ENCODE measurements around the gene UVRAG.
A peak's percentile ranks its signal among the peaks of the same experiment; 100 is the strongest.

UVRAG gene

GRCh38 chr11:76148231-76148630 lies 333.2 kb downstream of the UVRAG start:
- in situ Hi-C loops (cut with MboI; ENCODE audit: low pct_unique_long_range_greater_than_20kb, low sequenced_read_pairs, unreplicated experiment) = loop anchor here (5.0 to 25.0 kb wide), 2 partner anchors 251 to 436 kb away; partner anchors contain the start of gene MOGAT2
- DNase-seq (ENCODE audit: low spot score) = no peak
- TF ChIP-seq, protein P1, sequence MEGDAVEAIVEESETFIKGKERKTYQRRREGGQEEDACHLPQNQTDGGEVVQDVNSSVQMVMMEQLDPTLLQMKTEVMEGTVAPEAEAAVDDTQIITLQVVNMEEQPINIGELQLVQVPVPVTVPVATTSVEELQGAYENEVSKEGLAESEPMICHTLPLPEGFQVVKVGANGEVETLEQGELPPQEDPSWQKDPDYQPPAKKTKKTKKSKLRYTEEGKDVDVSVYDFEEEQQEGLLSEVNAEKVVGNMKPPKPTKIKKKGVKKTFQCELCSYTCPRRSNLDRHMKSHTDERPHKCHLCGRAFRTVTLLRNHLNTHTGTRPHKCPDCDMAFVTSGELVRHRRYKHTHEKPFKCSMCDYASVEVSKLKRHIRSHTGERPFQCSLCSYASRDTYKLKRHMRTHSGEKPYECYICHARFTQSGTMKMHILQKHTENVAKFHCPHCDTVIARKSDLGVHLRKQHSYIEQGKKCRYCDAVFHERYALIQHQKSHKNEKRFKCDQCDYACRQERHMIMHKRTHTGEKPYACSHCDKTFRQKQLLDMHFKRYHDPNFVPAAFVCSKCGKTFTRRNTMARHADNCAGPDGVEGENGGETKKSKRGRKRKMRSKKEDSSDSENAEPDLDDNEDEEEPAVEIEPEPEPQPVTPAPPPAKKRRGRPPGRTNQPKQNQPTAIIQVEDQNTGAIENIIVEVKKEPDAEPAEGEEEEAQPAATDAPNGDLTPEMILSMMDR (IDR thresholded peaks at IDR 0.05; ENCODE audit: extremely low read depth, insufficient read depth, missing control alignments) = no peak

GRCh38 chr11:76148941-76149613 lies 334.1 kb downstream of the UVRAG start:
- TF ChIP-seq, protein P1 (IDR thresholded peaks at IDR 0.05; ENCODE audit: extremely low read depth, insufficient read depth, missing control alignments) = no peak
- in situ Hi-C loops (cut with MboI; ENCODE audit: low pct_unique_long_range_greater_than_20kb, low sequenced_read_pairs, unreplicated experiment) = loop anchor here (5.0 to 25.0 kb wide), 2 partner anchors 252 to 437 kb away; partner anchors contain the start of gene MOGAT2
- no peak for DNase-seq (ENCODE audit: low spot score)

GRCh38 chr11:76149713-76150112 lies 334.7 kb downstream of the UVRAG start:
- no peak for DNase-seq (ENCODE audit: low spot score)
- in situ Hi-C loops (cut with MboI; ENCODE audit: low pct_unique_long_range_greater_than_20kb, low sequenced_read_pairs, unreplicated experiment) = loop anchor here (5.0 to 25.0 kb wide), 2 partner anchors 252 to 437 kb away; partner anchors contain the start of gene MOGAT2
- TF ChIP-seq, protein P1 (IDR thresholded peaks at IDR 0.05; ENCODE audit: extremely low read depth, insufficient read depth, missing control alignments) = no peak

DNA sequence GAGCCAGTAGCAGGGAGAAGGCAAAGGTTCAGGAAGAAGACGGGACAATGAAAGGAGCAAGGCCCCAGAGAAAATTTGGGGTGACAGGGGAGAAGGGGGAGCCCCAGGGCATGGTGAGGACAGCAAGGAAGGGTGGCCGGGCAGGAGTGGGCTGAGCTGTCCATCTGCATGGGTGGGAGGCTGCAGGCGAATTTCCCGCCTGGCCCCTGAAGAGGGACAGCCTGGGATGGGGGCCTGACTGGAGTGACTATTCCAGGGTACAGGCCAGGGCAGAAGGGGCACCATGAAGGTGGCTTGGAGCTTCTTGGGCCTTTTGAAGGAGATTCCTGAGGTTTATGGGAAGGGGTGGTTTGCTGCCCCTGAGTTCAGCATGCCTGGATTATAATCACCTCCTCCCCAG lies 335.1 kb downstream of the UVRAG start:
- no peak for DNase-seq (ENCODE audit: low spot score)
- in situ Hi-C loops (cut with MboI; ENCODE audit: low pct_unique_long_range_greater_than_20kb, low sequenced_read_pairs, unreplicated experiment) = no loop called here
- TF ChIP-seq, protein P1 (IDR thresholded peaks at IDR 0.05; ENCODE audit: extremely low read depth, insufficient read depth, missing control alignments) = no peak

DNA sequence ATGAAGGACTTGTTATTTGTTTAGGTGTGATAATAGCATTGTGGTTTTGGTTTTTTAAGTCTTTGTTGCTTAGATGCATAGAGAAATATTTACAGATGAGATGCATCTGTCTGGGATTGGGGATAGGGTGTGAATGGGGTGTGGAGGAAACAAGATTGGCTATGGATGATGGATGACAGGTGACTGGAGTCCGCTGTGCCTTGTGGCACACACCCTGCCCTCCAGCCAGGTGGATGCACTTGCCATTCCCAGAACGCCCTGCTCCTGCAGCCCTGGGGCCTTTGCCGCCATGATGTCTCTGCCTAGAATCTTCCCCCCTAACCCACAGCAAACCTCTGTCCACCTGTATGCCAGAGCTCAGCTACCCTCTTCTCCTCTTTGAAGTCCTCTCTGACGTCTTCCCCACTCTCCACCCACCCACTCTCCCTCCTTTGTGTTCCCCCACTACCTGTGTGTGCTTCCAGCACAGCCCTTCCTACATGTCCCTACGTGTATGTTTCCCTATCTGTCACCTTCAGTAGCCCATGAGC lies 336.6 kb downstream of the UVRAG start:
- peak; percentile 26 for DNase-seq (ENCODE audit: low spot score)
- TF ChIP-seq, protein P1 (IDR thresholded peaks at IDR 0.05; ENCODE audit: extremely low read depth, insufficient read depth, missing control alignments) = no peak
- in situ Hi-C loops (cut with MboI; ENCODE audit: low pct_unique_long_range_greater_than_20kb, low sequenced_read_pairs, unreplicated experiment) = no loop called here

- TF ChIP-seq, protein P1 (IDR thresholded peaks at IDR 0.05; ENCODE audit: extremely low read depth, insufficient read depth, missing control alignments) = peak; percentile 99
- DNase-seq (ENCODE audit: low spot score) = peak; percentile 89
- in situ Hi-C loops (cut with MboI; ENCODE audit: low pct_unique_long_range_greater_than_20kb, low sequenced_read_pairs, unreplicated experiment) = no loop called here
Measured at GRCh38 chr11:76152086-76152681, 337.2 kb downstream of the UVRAG start.
